Stomach (tissue), 9 donors: ENCODE results near the gene PLCB4. TPM values are rescaled to one million over a fixed set of nuclear protein-coding genes. Genes with fewer than 3 reads are reported as not detected.

ENCODE experiments used
- DNase-seq, 2 donors: peaks; one replicate each; pipeline versions ENCODE4 v3.0.0 to v3.0.0-alpha.2; 2013 to 2019
- H3K27ac ChIP-seq, 5 donors: fragments of 200-600 bp in 4 of 5; sonication (generic) in 4 of 5; one replicate each; pipeline ENCODE4 v1.5.1; 2013 to 2019; ENCODE audit warnings: mild to moderate bottlenecking in 1 of 5, moderate library complexity in 1 of 5
- H3K27me3 ChIP-seq, 3 donors: fragments of 200-600 bp; sonication (generic); one replicate each; pipeline ENCODE4 v1.5.1; 2017 to 2019; ENCODE audit warnings: mixed run types in 1 of 3
- H3K36me3 ChIP-seq, 4 donors: fragments of 200-600 bp; sonication (generic); 1 replicate in 3 of 4; 2 replicates in 1 of 4; pipeline ENCODE4 v1.5.1; 2016 to 2019
- H3K4me1 ChIP-seq, 4 donors: fragments of 200-600 bp; sonication (generic); one replicate each; pipeline ENCODE4 v1.5.1; 2016 to 2019
- H3K4me3 ChIP-seq, 4 donors: fragments of 200-600 bp; sonication (generic) in 3 of 4; one replicate each; pipeline ENCODE4 v1.5.1; 2016 to 2019; ENCODE audit warnings: mild to moderate bottlenecking in 1 of 4
- H3K9me3 ChIP-seq, 4 donors: fragments of 200-600 bp; sonication (generic); one replicate each; pipeline ENCODE4 v1.5.1; 2016 to 2019
- EP300 ChIP-seq: sonication (generic); formaldehyde crosslinking; IDR thresholded peaks from one replicate; pipeline ENCODE4 v1.6.1; 2017; ENCODE audit warnings: antibody characterized with exemption
- POLR2A ChIP-seq, 4 donors: fragments of 450-650 bp; IDR thresholded peaks; one replicate each; pipeline ENCODE4 v1.6.1; 2016; ENCODE audit warnings: antibody characterized with exemption in 4 of 4, control low read depth in 2 of 4, mild to moderate bottlenecking in 1 of 4, moderate library complexity in 1 of 4
- POLR2AphosphoS5 ChIP-seq, 3 donors: sonication (generic); formaldehyde crosslinking; IDR thresholded peaks; one replicate each; pipeline ENCODE4 v1.6.1; 2016; ENCODE audit warnings: antibody characterized with exemption in 3 of 3
- WGBS, 5 donors: extraction: QIAGEN DNeasy Blood & Tissue Kit in 3 of 5; methylation state at CpG; one replicate each; pipeline versions ENCODE4 v1.1.5 to v1.1.7; 2013 to 2018; 5-methylcytosine and 5-hydroxymethylcytosine counted together
- intact Hi-C: fragments of 100-400 bp; cut with DNase I; formaldehyde crosslinking; loops from one replicate; pipeline ENCODE4 v1.15.1; 2023; ENCODE audit warnings: low total_unique reads
- polyA plus RNA-seq, 3 donors: library from polyadenylated mRNA; stranded (reverse); fragments of 200-250 nt; gene quantifications; one replicate each; pipeline ENCODE4 v1.2.3, GENCODE V29; 2013
- total RNA-seq, 5 donors: library from RNA; depleted of rRNA; stranded (reverse); fragments of >200 nt; gene quantifications; one replicate each; pipeline versions ENCODE4 v1.1.0 to v1.2.3, GENCODE V29; 2014 to 2016
- TF ChIP-seq, protein P1 (sequence below), 7 experiments: fragments of 450-650 bp in 4 of 7; fragments of 200-600 bp in 3 of 7; sonication (generic) in 3 of 7; IDR thresholded peaks; one replicate each; pipeline ENCODE4 v1.5.1; 2016 to 2019; ENCODE audit warnings: antibody characterized with exemption in 7 of 7, control low read depth in 2 of 7, mild to moderate bottlenecking in 1 of 7
- donor health status: healthy with polysubstance abuse.
- donor health status: Bipolar disorder and iron deficiency.
- donor health status: healthy.

Gene PLCB4
- total and polyA plus RNA-seq, 8 donors: 5.3 to 29.4 (median 22.3) TPM

GRCh38 chr20:9506280-9506821, 437.5 kb downstream of the PLCB4 start:
- H3K36me3 ChIP-seq: no peaks in the 10 kb centered on the region
- peaks cover 4 to 68% (median 39%) of the 10 kb centered on the region in 3 donors for H3K27me3 ChIP-seq
- TF ChIP-seq EP300: no peak
- DNase-seq: peak in 1 of 2 donors; percentile 38
- H3K9me3 ChIP-seq: no peaks in the 10 kb centered on the region
- no peak overlapping the region for H3K27ac ChIP-seq
- 7 to 13% (median 11%) methylated on average over 19 to 34 of the region's 34 CpGs for WGBS, 5 donors
- peak overlapping the region in 1 of 4 donors; percentile 29 for H3K4me3 ChIP-seq
- H3K4me1 ChIP-seq: peaks cover 0 to 31% (median 20%) of the 10 kb centered on the region in 4 donors
- intact Hi-C loops: no loop called here

DNA sequence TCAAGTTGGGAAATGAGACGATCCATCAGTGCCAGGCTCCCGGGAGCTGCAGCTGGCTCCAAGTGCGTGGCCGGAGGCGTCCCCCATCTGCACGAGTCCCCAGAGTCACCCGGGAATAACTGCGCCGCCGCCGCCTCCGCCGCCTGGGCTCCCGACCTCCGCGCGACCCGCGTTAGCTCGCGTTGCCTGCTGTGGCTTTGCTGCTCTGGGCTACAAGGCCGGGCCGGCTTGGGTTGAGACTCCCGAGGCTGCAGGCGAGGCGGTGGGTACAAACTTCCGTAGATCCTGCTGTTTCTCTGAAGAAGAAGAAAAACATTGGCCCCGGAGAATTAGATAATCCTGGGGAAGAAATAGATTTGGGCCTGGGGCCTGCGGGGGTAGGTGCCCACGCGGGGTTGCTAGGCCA, 438.1 kb downstream of the PLCB4 start:
- Histone ChIP-seq H3K4me3 (peak overlapping the region in 1 of 4 donors; percentile 29), H3K4me1 (peaks cover 0 to 31% (median 20%) of the 10 kb centered on the region in 4 donors), H3K27me3 (peaks cover 4 to 72% (median 39%) of the 10 kb centered on the region in 3 donors), H3K9me3 (no peaks in the 10 kb centered on the region), H3K27ac (no peak overlapping the region), H3K36me3 (no peaks in the 10 kb centered on the region)
- DNase-seq: peak in 1 of 2 donors; percentile 48
- 4 to 12% (median 5%) methylated on average over 11 to 31 of the region's 31 CpGs for WGBS, 5 donors
- TF ChIP-seq EP300: no peak
- TF ChIP-seq POLR2AphosphoS5 (IDR thresholded peaks at IDR 0.05): no peak
- TF ChIP-seq POLR2A (IDR thresholded peaks at IDR 0.05): no peak
- TF ChIP-seq, protein P1, sequence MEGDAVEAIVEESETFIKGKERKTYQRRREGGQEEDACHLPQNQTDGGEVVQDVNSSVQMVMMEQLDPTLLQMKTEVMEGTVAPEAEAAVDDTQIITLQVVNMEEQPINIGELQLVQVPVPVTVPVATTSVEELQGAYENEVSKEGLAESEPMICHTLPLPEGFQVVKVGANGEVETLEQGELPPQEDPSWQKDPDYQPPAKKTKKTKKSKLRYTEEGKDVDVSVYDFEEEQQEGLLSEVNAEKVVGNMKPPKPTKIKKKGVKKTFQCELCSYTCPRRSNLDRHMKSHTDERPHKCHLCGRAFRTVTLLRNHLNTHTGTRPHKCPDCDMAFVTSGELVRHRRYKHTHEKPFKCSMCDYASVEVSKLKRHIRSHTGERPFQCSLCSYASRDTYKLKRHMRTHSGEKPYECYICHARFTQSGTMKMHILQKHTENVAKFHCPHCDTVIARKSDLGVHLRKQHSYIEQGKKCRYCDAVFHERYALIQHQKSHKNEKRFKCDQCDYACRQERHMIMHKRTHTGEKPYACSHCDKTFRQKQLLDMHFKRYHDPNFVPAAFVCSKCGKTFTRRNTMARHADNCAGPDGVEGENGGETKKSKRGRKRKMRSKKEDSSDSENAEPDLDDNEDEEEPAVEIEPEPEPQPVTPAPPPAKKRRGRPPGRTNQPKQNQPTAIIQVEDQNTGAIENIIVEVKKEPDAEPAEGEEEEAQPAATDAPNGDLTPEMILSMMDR (IDR thresholded peaks at IDR 0.05): no peak
- intact Hi-C loops: no loop called here

DNA sequence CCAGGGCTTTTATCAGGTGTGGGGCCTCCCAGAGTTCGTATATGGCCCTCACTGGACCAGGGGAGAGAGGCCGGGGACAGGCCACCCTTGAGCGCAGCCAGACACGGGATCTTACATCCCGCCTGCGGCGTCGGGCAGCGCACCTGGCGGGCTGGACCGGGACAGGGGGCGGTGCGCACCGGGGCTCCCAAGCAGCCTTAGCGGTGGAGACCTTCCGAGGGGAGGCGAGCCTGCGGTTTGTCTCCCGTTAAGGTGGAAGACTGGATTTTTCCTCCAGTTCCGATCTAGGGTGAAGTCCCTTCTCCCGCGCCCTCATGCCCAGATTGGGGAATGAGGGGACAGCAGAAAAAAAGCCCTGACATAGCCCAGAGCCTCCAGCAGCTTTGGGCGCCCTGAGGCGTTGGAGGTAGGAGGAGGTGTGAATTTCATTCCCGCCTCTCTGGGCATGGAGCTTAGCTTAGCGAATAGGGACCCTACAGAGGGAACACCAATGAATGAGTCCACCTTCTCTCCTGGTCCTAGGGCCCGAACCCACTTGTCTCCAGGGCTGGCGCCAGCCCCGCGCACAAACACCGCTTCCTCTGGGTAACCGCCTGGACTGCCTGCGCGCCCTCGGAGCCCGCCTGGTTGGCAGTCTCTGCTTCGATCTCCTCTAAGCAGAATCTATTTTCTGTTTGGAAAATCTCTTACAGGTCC, 438.8 kb downstream of the PLCB4 start:
- peaks cover 0 to 31% (median 20%) of the 10 kb centered on the region in 4 donors for H3K4me1 ChIP-seq
- no peak overlapping the region for H3K27ac ChIP-seq
- peaks cover 4 to 76% (median 39%) of the 10 kb centered on the region in 3 donors for H3K27me3 ChIP-seq
- 4 to 9% (median 6%) methylated on average over 30 to 37 of the region's 37 CpGs for WGBS, 5 donors
- intact Hi-C loops: no loop called here
- H3K9me3 ChIP-seq: no peaks in the 10 kb centered on the region
- peak in 1 of 2 donors; percentile 23 for DNase-seq
- TF ChIP-seq EP300: no peak
- no peak for TF ChIP-seq POLR2AphosphoS5 (IDR thresholded peaks at IDR 0.05)
- TF ChIP-seq, protein P1 (IDR thresholded peaks at IDR 0.05): no peak
- TF ChIP-seq POLR2A (IDR thresholded peaks at IDR 0.05): no peak
- peak overlapping the region in 1 of 4 donors; percentile 22 for H3K4me3 ChIP-seq
- H3K36me3 ChIP-seq: no peaks in the 10 kb centered on the region

DNA sequence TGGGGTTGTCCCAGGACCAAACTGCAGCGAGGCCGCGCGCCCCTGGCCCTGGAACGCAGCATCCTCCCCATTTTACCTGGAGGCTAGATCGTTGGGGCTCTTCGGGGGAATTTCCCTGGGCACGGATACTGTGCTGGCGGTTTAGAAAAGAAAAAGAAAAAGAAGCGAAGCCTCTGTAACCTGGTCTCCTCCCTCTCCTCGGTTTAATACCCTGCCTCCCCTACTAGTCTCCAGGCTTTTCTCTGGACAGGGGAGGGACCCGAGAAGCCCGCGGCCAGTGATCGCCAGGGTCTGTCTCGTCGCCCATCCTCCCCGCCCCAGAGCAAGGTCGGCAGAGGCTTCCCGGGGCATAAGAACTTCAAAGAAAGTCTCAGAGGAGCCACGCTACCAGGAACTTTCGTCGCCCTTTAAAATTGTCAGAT, 439.4 kb downstream of the PLCB4 start:
- Histone ChIP-seq H3K27me3 (peaks cover 4 to 76% (median 39%) of the 10 kb centered on the region in 3 donors), H3K4me1 (peaks cover 0 to 31% (median 20%) of the 10 kb centered on the region in 4 donors), H3K36me3 (no peaks in the 10 kb centered on the region), H3K9me3 (no peaks in the 10 kb centered on the region), H3K4me3 (peak overlapping the region in 1 of 4 donors; percentile 22), H3K27ac (no peak overlapping the region)
- no peak for DNase-seq
- intact Hi-C loops: no loop called here
- no peak for TF ChIP-seq EP300
- TF ChIP-seq POLR2AphosphoS5 (IDR thresholded peaks at IDR 0.05): no peak
- TF ChIP-seq, protein P1 (IDR thresholded peaks at IDR 0.05): no peak
- TF ChIP-seq POLR2A (IDR thresholded peaks at IDR 0.05): no peak
- 4 to 15% (median 6%) methylated on average over 23 of the region's 23 CpGs for WGBS, 5 donors
